HL-60 (cell line): ENCODE results near the gene ACOD1.

Experiments used
- DNase-seq, 2 experiments: peaks; one replicate each; pipeline ENCODE4 v3.0.0-alpha.2; 2010 to 2020; ENCODE audit warnings: low read depth in 1 of 2, low spot score in 1 of 2
- H3K27ac ChIP-seq: fragments of 250-450 bp; sonication (Bioruptor Pico); replicated peaks from 2 replicates; pipeline ENCODE4 v1.5.1; 2020; ENCODE audit warnings: mild to moderate bottlenecking, moderate library complexity
- H3K27me3 ChIP-seq: fragments of 250-450 bp; sonication (Bioruptor Pico); 2 replicates; pipeline ENCODE4 v1.5.1; 2021; ENCODE audit warnings: mild to moderate bottlenecking, moderate library complexity; ENCODE audit not compliant: insufficient read depth, poor library complexity, severe bottlenecking
- H3K4me3 ChIP-seq: replicated peaks from 2 replicates; pipeline ENCODE4 v1.5.1; 2011; ENCODE audit warnings: mild to moderate bottlenecking, control low read depth, low read length; ENCODE audit not compliant: insufficient read depth
- GABPA ChIP-seq: IDR thresholded peaks from 2 replicates; pipeline ENCODE4 v1.6.1; 2012; ENCODE audit warnings: low read depth
- POLR2AphosphoS5 ChIP-seq: IDR thresholded peaks from 2 replicates; pipeline ENCODE4 v1.6.1; 2012; ENCODE audit warnings: low read depth
- REST ChIP-seq: IDR thresholded peaks from 2 replicates; pipeline ENCODE4 v1.6.1; 2012; ENCODE audit warnings: low read depth; ENCODE audit not compliant: insufficient replicate concordance
- SPI1 ChIP-seq: IDR thresholded peaks from 2 replicates; pipeline ENCODE4 v1.6.1; 2012; ENCODE audit warnings: low read depth, mild to moderate bottlenecking, borderline replicate concordance
- TF ChIP-seq, protein P1 (sequence below): IDR thresholded peaks from one replicate; pipeline ENCODE4 v1.5.1; 2011; ENCODE audit warnings: low read length, control low read depth, inconsistent platforms; ENCODE audit not compliant: insufficient read depth

ACOD1 gene

GRCh38 chr13:76991796-76992547, 43.7 kb downstream of the ACOD1 start, which contains the start of gene CLN5:
TSS of gene CLN5 (plus strand) at chr13:76992081. CDS start at chr13:76992099, 18 bp downstream.
- H3K27ac ChIP-seq, result peak within 1 kb of the TSS; percentile 83
- peak; percentile 81 to 98 for DNase-seq
- H3K27me3 ChIP-seq, result no peaks in the 10 kb centered on the region
- H3K4me3 ChIP-seq, result peak within 1 kb of the TSS; percentile 61
- no peak for TF ChIP-seq GABPA
- TF ChIP-seq REST, result peak; percentile 54
- TF ChIP-seq POLR2AphosphoS5, result peak; percentile 90
- TF ChIP-seq SPI1, result no peak
- TF ChIP-seq, protein P1, sequence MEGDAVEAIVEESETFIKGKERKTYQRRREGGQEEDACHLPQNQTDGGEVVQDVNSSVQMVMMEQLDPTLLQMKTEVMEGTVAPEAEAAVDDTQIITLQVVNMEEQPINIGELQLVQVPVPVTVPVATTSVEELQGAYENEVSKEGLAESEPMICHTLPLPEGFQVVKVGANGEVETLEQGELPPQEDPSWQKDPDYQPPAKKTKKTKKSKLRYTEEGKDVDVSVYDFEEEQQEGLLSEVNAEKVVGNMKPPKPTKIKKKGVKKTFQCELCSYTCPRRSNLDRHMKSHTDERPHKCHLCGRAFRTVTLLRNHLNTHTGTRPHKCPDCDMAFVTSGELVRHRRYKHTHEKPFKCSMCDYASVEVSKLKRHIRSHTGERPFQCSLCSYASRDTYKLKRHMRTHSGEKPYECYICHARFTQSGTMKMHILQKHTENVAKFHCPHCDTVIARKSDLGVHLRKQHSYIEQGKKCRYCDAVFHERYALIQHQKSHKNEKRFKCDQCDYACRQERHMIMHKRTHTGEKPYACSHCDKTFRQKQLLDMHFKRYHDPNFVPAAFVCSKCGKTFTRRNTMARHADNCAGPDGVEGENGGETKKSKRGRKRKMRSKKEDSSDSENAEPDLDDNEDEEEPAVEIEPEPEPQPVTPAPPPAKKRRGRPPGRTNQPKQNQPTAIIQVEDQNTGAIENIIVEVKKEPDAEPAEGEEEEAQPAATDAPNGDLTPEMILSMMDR, result no peak

DNA sequence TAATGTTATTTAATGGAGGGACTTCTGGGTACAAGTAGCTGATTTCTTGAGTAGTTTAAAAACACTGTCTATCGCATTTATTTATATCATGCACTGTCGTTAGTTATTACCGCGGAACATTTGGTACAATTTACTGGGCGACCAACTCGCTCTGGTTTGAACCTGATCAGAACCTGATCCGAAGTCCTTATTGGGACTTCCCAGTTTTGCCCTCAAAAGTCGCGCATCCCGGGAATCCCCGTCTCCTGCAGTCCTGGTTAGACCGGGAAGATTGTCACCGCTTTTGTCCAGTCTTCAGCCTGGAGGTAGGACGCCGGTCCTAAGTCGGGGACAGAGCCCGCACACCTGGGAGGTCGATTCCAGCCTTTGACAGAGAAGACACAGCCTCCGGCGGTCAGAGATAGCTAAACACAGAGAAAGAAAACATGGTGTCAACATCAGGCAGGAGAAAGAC, 44.3 kb downstream of the ACOD1 start:
- DNase-seq, result peak in 1 of 2 experiments; percentile 27
- TF ChIP-seq REST (no peak), POLR2AphosphoS5 (no peak), SPI1 (no peak), GABPA (no peak)
- TF ChIP-seq, protein P1, result no peak
- H3K4me3 ChIP-seq, result peak overlapping the region; percentile 61
- peak overlapping the region; percentile 83 for H3K27ac ChIP-seq
- H3K27me3 ChIP-seq, result no peaks in the 10 kb centered on the region

DNA sequence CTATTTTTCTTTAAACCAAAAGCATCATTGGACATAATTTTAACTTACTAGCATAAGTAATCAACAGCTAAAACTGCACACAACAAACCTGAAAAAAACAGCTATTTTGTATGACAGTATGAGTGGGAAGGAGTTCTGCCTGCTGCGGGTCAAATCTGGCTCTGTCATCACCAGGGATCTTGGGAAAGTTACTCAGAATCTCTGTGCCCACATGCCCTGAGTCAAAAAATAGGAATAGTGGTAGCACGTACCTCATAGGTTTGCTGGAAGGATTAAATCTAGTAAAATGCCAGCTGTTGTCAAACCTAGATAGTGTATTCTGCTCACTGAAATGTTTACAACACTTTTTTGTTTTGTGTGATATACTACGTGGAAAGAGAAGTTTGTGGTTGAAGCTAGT, 44.7 kb downstream of the ACOD1 start:
- DNase-seq, result no peak
- Histone ChIP-seq H3K27ac (no peak overlapping the region; the same call in 1 of the 2 replicates), H3K27me3 (no peaks in the 10 kb centered on the region), H3K4me3 (peak overlapping the region; percentile 61)
- TF ChIP-seq SPI1 (no peak), POLR2AphosphoS5 (no peak), REST (no peak)
- TF ChIP-seq, protein P1, result no peak
